ENCODE results near the gene ANKRD52.

DNA sequence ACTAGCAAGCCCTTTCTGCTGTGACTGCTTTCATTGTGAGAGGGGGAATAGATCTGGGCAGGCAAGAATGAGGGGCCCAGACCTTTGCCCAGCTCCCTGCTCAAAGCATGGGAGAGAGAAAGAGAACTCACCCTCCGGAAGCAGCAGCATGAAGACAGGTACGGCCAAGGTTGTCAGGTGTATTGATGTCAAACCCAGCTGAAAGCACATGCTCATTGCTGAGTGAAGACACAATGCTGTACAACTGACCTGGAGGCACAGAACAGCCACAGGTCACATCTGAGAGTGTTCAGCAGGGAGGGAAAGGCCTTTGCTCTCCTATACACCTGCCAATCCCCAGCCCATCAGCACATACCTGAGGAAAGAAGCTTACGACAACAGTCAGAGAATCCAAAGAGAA, 5.5 kb downstream of the ANKRD52 start:
- TF ChIP-seq POLR2A (IDR thresholded peaks at IDR 0.05) = no peak
- TF ChIP-seq, protein P1, sequence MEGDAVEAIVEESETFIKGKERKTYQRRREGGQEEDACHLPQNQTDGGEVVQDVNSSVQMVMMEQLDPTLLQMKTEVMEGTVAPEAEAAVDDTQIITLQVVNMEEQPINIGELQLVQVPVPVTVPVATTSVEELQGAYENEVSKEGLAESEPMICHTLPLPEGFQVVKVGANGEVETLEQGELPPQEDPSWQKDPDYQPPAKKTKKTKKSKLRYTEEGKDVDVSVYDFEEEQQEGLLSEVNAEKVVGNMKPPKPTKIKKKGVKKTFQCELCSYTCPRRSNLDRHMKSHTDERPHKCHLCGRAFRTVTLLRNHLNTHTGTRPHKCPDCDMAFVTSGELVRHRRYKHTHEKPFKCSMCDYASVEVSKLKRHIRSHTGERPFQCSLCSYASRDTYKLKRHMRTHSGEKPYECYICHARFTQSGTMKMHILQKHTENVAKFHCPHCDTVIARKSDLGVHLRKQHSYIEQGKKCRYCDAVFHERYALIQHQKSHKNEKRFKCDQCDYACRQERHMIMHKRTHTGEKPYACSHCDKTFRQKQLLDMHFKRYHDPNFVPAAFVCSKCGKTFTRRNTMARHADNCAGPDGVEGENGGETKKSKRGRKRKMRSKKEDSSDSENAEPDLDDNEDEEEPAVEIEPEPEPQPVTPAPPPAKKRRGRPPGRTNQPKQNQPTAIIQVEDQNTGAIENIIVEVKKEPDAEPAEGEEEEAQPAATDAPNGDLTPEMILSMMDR (IDR thresholded peaks at IDR 0.05) = no peak

Measured in Peyer's patch (tissue), 4 donors.